Prostate gland (tissue), 2 donors: ENCODE results near the gene RASAL2.

Experiments
- POLR2A ChIP-seq: fragments of 450-650 bp; IDR thresholded peaks from one replicate; pipeline ENCODE4 v1.6.1; 2016; ENCODE audit warnings: antibody characterized with exemption, mild to moderate bottlenecking
- POLR2AphosphoS5 ChIP-seq: sonication (generic); formaldehyde crosslinking; IDR thresholded peaks from one replicate; pipeline ENCODE4 v1.6.1; 2017; ENCODE audit warnings: antibody characterized with exemption
- TF ChIP-seq, protein P1 (sequence below), 4 experiments: fragments of 200-600 bp in 2 of 4; fragments of 450-650 bp in 2 of 4; sonication (generic) in 2 of 4; IDR thresholded peaks; 1 replicate in 3 of 4; 2 replicates in 1 of 4; pipeline ENCODE4 v1.5.1; 2016 to 2019; ENCODE audit warnings: antibody characterized with exemption in 4 of 4, mild to moderate bottlenecking in 2 of 4, moderate library complexity in 2 of 4

GRCh38 chr1:178399177-178399728, 305.3 kb downstream of the RASAL2 start:
- TF ChIP-seq POLR2AphosphoS5 = no peak
- TF ChIP-seq, protein P1, sequence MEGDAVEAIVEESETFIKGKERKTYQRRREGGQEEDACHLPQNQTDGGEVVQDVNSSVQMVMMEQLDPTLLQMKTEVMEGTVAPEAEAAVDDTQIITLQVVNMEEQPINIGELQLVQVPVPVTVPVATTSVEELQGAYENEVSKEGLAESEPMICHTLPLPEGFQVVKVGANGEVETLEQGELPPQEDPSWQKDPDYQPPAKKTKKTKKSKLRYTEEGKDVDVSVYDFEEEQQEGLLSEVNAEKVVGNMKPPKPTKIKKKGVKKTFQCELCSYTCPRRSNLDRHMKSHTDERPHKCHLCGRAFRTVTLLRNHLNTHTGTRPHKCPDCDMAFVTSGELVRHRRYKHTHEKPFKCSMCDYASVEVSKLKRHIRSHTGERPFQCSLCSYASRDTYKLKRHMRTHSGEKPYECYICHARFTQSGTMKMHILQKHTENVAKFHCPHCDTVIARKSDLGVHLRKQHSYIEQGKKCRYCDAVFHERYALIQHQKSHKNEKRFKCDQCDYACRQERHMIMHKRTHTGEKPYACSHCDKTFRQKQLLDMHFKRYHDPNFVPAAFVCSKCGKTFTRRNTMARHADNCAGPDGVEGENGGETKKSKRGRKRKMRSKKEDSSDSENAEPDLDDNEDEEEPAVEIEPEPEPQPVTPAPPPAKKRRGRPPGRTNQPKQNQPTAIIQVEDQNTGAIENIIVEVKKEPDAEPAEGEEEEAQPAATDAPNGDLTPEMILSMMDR (IDR thresholded peaks at IDR 0.05) = no peak
- no peak for TF ChIP-seq POLR2A
